Measurements from ENCODE around the gene SRRM3.

DNA sequence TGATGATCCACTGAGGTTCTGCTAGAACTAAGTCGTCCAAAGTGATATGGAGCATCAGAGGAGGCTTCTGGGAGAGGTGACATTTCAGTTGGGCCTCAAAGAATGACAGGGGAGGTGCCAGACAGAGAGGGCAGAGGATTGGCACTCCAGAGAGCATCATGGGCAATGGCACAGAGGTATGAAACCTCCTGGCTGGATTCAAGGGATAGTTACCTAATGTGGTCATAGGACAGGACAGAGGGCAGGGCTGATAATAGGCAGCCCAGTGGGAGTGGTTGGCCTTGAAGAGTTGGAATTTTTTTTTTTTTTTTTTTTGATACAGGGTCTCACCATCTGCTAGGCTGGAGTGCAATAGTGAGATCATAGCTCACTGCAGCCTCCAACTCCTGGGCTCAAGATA lies 7.6 kb downstream of the SRRM3 start:
- TF ChIP-seq CTCF (IDR thresholded peaks at IDR 0.05): no peak
- TF ChIP-seq EZH2phosphoT487 (IDR thresholded peaks at IDR 0.05): no peak
- TF ChIP-seq EZH2 (IDR thresholded peaks at IDR 0.05): no peak
